Fibroblast of skin of back (primary cell): ENCODE data around the gene SLC35E2B. TPM values are rescaled to one million over a fixed set of nuclear protein-coding genes. Genes with fewer than 3 reads are reported as not detected.
"Not testable (repeated sequence)": the region's sequence is repeated elsewhere in the genome, so short reads cannot be mapped to it uniquely, and the experiment has no call there.

Source experiments
- DNase-seq: peaks from one replicate; pipeline ENCODE4 v3.0.0-alpha.2; 2013
- polyA plus RNA-seq, 2 experiments: library from polyadenylated mRNA; unstranded; fragments of 120-200 nt; gene quantifications; one replicate each; pipeline ENCODE4 v1.2.1, GENCODE V29; 2013; ENCODE audit not compliant: insufficient read length in 2 of 2

SLC35E2B gene
- 32.6 TPM for polyA plus RNA-seq (2013, experiment 1 of 2; ENCODE audit: insufficient read length)
- 31.6 TPM for polyA plus RNA-seq (2013, experiment 2 of 2; ENCODE audit: insufficient read length)

DNA sequence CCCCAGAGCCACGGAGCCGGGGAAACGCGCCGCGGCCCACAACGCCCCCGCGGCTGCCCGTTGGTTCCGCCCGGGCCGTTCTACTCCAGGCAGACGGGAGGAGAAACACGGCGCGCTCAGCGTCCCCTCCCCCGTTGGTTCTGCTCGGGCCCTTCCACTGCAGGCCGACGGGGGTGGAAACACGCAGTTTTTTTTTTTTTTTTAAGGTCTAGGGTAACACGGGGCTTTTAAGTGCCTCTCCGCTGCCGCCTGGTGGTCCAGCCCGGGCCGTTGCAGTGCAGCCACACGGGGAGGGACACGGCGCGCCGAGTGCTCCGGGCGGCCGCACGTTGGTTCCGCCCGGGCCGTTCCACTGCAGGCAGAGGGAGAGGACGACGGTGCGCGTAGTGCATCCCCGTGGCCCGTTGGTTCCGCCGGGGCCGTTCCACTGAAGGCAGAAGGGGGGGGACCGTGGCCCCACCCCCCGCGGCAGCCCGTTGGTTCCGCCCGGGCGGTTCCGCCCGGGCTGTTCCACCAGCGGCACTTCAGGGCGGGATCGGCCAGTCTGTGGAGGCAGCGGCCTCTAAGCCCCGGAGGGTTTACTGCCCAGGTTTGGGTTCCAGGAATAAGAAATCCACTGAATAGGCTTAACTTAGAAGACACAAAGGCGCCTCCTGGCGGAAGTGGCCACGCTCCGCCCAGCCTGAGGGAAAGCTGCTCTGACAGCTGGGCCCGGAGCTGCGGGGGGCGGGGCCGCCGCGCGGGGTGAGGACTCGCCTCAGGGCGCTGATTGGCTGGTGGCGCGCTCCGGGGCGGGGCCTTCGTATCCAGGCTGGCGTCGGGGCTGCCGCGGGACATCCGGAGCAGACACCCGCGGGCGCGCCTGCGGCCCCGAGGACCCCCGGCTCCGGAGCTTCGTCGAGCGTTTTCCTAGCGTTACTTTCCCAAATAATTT, at the start of gene SLC35E2B:
SLC35E2B (minus strand) TSS at position 82 of the 934 bp plus-strand sequence. CDS start 16,096 bp downstream, outside the sequence.
- peak; percentile 90 for DNase-seq

DNA sequence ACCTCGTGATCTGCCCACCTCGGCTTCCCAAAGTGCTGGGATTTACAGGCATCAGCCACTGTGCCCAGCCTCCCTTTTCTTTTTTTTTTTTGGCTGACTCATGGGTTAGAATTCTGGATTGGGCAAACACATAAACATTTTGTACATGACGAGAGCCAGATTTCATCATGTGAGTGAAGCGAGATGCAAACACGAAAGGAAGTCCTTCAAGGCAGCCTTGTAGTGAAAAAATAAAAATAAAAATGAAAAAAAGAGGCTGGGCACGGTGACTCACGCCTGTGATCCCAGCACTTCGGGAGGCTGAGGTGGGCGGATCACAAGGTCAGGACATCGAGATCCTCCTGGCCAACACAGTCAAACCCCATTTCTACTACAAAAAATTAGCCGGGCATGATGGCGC, 48.4 kb upstream of the SLC35E2B start:
- peak; percentile 91 for DNase-seq

GRCh38 chr1:1738799-1739337, 46.3 kb upstream of the SLC35E2B start:
- DNase-seq, result not testable (repeated sequence)

- not testable (repeated sequence) for DNase-seq
These were observed 45.3 kb upstream of the SLC35E2B start for GRCh38 chr1:1737675-1738590.

GRCh38 chr1:1732381-1732780, 39.8 kb upstream of the SLC35E2B start:
- DNase-seq, result no peak

DNA sequence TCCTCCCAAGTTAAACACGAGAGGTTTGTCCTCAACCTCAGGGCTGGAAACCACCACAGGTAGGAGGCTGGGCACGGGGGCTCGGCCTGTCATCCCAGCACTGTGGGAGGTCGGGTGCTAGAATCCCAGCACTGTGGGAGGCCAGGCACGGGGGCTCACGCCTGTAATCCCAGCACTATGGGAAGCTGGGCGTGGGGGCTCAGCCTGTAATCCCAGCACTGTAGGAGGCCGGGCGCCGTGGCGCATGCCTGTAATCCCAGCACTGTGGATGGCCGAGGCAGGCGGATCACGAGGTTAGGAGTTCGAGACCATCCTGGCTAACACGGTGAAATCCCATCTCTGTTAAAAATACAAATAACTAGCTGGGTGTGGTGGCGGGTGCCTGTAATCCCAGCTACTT, 38.3 kb upstream of the SLC35E2B start:
- no peak for DNase-seq

DNA sequence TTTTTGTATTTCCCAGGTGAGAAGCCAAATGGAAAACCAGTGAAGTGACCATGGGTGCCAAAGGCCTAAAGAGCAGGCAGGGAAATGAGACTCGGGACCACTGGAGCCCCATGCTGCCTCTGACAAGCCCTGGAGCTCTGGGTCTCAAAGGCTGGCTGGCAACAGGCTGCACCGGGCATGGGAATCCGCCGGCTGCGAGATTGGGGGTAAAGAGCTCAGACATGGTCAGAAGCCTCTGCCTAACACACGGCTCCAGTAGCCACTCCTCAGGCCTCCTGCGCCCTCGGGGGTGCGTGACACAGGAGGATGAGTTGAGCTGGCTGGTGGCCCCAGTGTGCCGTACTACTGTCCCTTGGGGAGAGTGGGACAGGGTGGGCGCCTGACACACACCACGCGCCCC, 37.6 kb upstream of the SLC35E2B start:
- DNase-seq, result not testable (repeated sequence)

DNA sequence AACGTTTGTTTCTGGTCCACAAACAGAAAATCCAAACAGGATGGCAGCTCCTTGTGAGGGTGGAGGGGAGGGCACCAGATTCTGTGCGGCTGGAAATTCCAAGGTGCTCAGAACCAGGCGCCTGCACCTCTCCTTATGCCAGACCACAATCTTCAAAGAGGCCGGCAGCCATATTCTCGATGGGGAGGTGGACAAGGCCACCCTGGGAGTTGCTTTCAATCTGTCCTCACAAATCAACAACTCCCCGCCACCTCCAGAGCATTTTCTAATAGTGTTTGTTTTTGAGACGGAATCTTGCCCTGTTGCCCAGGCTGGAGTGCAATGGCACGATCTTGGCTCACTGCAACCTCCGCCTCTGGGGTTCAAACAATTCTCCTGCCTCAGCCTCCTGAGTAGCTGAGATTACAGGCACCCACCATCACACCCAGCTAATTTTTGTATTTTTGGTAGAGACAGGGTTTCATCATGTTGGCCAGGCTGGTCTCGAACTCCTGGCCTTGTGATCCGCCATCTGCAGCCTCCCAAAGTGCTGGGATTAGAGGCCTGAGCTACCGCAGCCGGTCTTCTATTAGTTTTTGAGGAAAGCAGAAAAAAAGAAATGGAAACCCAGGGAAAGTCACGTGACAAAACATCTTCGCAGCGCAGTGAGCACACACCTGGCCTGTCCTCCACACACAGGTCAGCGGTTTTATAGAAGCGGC, 36.7 kb upstream of the SLC35E2B start:
- not testable (repeated sequence) for DNase-seq

- DNase-seq, result peak; percentile 43
These were observed 35.9 kb upstream of the SLC35E2B start for GRCh38 chr1:1728308-1729005.

- peak; percentile 13 for DNase-seq
These were observed 34.6 kb upstream of the SLC35E2B start for GRCh38 chr1:1727131-1727651.

GRCh38 chr1:1726088-1726487, 33.5 kb upstream of the SLC35E2B start:
- DNase-seq, result not testable (repeated sequence)

DNA sequence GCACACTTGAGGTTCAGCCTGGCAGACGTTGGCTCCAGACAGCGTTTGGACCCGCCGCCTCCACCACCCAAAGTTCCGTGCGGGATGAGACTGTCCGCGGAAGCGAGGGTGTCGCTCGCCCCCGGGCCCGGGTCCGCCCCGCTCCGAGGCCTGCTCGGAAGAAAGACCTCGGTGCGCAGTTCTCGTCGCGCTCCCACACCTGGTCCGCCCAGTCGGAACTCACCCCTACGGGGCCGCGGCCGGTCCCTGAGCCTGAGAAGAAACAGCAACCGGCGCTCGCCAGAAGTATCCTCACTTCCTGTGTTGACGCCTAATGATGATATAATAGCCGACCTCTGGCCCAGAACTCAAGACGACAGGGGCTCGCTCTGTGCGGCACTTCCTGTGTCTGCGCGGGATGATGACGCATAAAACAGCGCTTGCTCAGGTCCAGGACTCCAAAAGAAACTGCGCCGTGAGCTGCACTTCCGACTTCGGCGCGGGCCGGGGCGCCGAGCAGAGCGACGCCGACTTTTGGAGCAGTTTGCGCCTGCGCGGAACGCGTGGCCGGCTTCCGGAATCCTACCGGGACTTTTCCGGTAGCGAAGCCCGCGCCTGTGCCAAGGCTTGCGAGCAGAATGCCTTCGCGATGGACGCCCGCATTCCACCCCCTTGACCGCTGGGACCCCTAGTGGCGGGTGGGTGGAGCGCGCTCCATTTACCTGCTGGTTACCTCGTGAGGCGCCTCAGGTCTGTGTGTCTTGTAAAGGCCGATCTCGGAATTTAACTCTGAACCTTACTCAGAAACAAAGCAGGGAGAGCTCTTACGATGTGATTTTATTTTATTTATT, 31.7 kb upstream of the SLC35E2B start, which contains the start of gene CDK11A:
CDK11A (minus strand) TSS at position 323 of the 830 bp plus-strand sequence. CDS start 1,539 bp downstream, outside the sequence.
- peak; percentile 100 for DNase-seq

GRCh38 chr1:1721201-1721600, 28.6 kb upstream of the SLC35E2B start:
- no peak for DNase-seq

DNA sequence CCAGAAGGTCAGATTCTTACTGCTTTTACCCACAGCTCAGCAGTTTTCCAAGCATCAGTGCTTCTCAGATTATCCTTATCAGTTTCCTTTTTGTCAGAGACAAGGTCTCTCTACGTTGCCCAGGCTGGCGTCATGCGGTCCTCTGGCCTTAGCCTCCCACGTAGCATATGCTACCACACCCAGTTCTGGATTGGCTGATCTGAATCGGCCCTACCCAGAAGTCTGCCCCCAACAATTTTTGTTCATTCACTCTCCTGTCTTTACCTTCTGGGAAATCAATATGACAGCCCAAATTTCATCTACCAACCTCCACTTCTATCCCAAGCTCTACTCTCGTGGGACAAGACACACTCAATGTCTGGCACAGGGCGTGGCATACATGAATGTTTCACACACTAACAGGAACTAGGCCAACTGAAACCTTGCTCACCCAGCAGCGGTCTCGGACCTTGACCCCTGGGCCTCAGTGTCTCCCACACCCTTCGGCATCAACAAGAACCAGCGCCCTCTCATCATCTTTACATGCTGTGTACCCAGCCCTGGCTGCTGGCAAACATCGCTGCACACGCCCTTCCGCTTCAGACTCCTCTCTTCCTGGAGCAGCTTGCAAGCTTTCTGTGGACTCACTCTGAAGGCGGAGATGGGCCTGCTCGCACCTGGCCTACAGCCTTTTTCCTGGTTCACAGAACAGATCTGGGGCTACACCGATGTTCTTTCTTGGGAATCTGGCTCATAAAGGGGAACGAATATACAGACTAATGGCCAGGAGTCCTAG, 22.7 kb upstream of the SLC35E2B start:
- DNase-seq, result not testable (repeated sequence)

DNA sequence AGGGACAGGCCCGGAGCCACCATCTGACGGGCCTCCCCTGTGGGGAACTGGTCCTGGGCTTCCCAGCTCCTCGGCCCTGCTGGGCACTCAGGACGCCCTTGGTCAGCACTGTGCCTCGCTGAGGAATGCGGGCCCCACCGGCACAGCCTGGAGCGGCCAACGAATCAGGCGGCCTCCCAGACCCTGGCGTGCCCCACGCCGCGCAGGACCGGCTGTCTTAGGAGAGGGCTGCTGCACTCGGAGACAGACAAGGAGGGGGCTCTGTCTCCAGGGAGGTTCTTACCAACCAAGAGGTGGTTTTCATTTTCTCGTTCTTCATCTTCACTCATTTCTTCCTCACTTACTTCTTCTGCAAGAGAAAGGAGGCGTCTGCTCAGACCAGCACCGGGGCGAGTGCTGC, 15.3 kb upstream of the SLC35E2B start:
- not testable (repeated sequence) for DNase-seq

- DNase-seq, result not testable (repeated sequence)
These were observed 14.6 kb upstream of the SLC35E2B start for GRCh38 chr1:1707241-1707640.

DNA sequence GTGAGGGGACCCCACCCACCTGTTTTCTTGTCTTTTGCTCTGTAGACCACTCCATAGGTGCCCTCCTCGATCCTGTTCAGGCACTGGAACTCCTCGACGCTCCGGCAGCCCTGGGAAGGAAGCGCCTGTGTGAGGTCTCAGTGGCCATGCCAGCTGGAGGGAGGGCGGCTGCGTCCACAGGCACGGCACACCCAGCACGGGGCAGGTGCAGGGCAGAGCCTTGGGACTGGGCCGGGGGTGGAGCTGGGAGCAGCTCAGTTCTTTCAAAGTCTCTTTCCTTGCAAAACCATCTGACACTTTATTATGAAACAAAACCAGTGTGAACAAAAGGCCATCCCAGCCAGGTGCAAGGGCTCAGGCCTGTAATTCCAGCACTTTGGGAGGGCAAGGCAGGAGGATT, 13.0 kb upstream of the SLC35E2B start:
- not testable (repeated sequence) for DNase-seq

DNA sequence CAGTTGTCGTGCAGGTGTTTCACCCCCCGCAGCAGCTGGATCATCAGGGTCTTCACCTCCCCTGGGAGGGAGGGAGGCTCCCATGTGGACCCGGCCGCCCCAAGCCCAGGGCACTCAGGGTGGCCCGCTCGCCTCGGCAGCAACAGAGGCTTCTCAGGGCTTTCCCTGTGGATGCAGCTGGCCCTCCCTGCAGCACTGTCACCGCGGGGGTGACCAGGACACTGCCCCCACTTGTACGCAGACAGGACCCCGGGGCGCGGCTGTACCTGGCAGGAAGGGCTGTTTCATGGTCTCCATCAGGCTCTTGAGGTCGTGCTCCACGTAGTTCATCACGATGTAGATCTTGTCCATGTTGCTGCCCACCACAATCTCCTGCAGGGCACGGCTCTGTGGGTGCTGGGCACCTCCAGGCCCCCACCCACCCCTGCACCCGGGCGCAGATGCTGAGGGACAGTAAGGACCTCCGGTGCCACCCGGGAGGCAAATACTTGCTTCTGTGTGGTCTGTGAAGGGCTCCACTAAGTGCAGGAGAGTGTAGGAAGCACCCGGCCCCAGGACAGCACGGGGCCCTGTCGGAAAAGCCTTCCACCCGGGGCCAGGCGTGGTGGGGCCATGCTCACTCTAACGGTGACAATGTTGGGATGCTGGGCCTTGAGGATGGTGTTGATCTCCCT, 11.8 kb upstream of the SLC35E2B start:
- DNase-seq, result not testable (repeated sequence)
